GM12878 (cell line): Measurements from ENCODE around the gene DPY19L3.

ENCODE experiments used
- CTCF ChIP-seq, 3 experiments: IDR thresholded peaks in 2 of 3; conservative IDR thresholded peaks in 1 of 3; 2 replicates each; pipeline ENCODE4 v1.5.1; 2011; ENCODE audit warnings: low read depth in 3 of 3, low read length in 3 of 3, mild to moderate bottlenecking in 3 of 3, control low read depth in 2 of 3, moderate library complexity in 2 of 3, inconsistent platforms in 1 of 3, mixed read lengths in 1 of 3; ENCODE audit not compliant: control insufficient read depth in 2 of 3, insufficient read depth in 1 of 3; ENCODE audit errors: extremely low read depth in 1 of 3
- EGR1 ChIP-seq, 2 experiments: IDR thresholded peaks; 1 replicate in 1 of 2; 2 replicates in 1 of 2; pipeline ENCODE4 v1.6.1; 2011 to 2012; ENCODE audit warnings: low read depth in 2 of 2, low read length in 2 of 2, borderline replicate concordance in 1 of 2, mild to moderate bottlenecking in 1 of 2, moderate library complexity in 1 of 2
- MXI1 ChIP-seq: fragments of 150-350 bp; IDR thresholded peaks from 2 replicates; pipeline ENCODE4 v1.6.1; 2011; ENCODE audit warnings: low read depth, mild to moderate bottlenecking, inconsistent platforms, low read length, improper control_type of control experiment
- NFYB ChIP-seq: IDR thresholded peaks from 2 replicates; pipeline ENCODE4 v1.6.1; 2011; ENCODE audit warnings: low read depth, mild to moderate bottlenecking, low read length, improper control_type of control experiment, moderate library complexity; ENCODE audit not compliant: insufficient read depth

GRCh38 chr19:32357720-32358119 is 47.9 kb upstream of the DPY19L3 start:
- TF ChIP-seq CTCF (IDR thresholded peaks at IDR 0.05 in 2 of 3, conservative IDR thresholded peaks at IDR 0.05 in 1 of 3; ENCODE audit: control insufficient read depth in 2 of 3, extremely low read depth in 1 of 3, insufficient read depth in 1 of 3, low read depth in 3 of 3, low read length in 3 of 3): peak in 1 of 3 experiments; percentile 21; a peak in 2 of 6 replicates
- TF ChIP-seq NFYB: no peak
- TF ChIP-seq EGR1 (IDR thresholded peaks at IDR 0.05; ENCODE audit: borderline replicate concordance in 1 of 2, low read depth in 2 of 2, low read length in 2 of 2): no peak
- TF ChIP-seq MXI1: no peak
